ENCODE results near the gene ENPP7. TPM values are rescaled to one million over a fixed set of nuclear protein-coding genes. Genes with fewer than 3 reads are reported as not detected.

The ENPP7 gene
- total RNA-seq, 1 experiment from 2014 or later = not detected

GRCh38 chr17:79721993-79722671 lies 8.6 kb upstream of the ENPP7 start:
- ATAC-seq = peak; percentile 93
- no peak for DNase-seq (ENCODE audit: low read depth, low spot score)
- no peak overlapping the region for H2AFZ ChIP-seq (ENCODE audit: low read depth, low read length, poor library complexity, severe bottlenecking)
- POLR2A ChIA-PET = no interaction called here
- no TSS peak for BruUV-seq (replicated peaks)
- no peaks in the 10 kb centered on the region for H3K9me2 ChIP-seq (ENCODE audit: insufficient read depth)
- no peak overlapping the region for H3K27ac ChIP-seq (ENCODE audit: low read depth, low read length)
- RAD21 ChIA-PET (ENCODE audit: low non-redundant PET in 1 of 2, low total read pairs in 2 of 2, uncharacterized antibody in 2 of 2, unreplicated experiment in 2 of 2) = no interaction called here
- no peaks in the 10 kb centered on the region for H3K9me3 ChIP-seq (ENCODE audit: control insufficient read depth in 1 of 2, insufficient read depth in 1 of 2, low read depth in 1 of 2, low read length in 2 of 2)
- no peaks in the 10 kb centered on the region for H3K79me2 ChIP-seq (ENCODE audit: insufficient read depth, low read length)
- no peaks in the 10 kb centered on the region for H3K36me3 ChIP-seq (ENCODE audit: control insufficient read depth in 1 of 2, insufficient read depth in 2 of 2, low read length in 2 of 2)
- no peak overlapping the region for H3K9ac ChIP-seq (ENCODE audit: low read length)
- H3K27me3 ChIP-seq (ENCODE audit: insufficient read depth, low read length) = no peaks in the 10 kb centered on the region
- no peak overlapping the region for H3K4me3 ChIP-seq (replicated peaks in 1 of 2; ENCODE audit: low read depth in 1 of 2, low read length in 2 of 2)
- no peaks in the 10 kb centered on the region for H3K4me1 ChIP-seq (ENCODE audit: control insufficient read depth in 1 of 2, insufficient read depth in 2 of 2, low read length in 2 of 2)
- intact Hi-C loops (cut with micrococcal nuclease) = no loop called here
- TF ChIP-seq RAD21 (IDR thresholded peaks at IDR 0.05; ENCODE audit: low read depth) (peak; percentile 69), CTCF (IDR thresholded peaks at IDR 0.05 in 2 of 3, conservative IDR thresholded peaks at IDR 0.05 in 1 of 3; ENCODE audit: borderline replicate concordance in 1 of 3, insufficient read depth in 1 of 3, low read depth in 2 of 3, low read length in 2 of 3) (peak; percentile 39 to 59 (median 55); a peak in 5 of 6 replicates), ATF3 (IDR thresholded peaks at IDR 0.05) (no peak)
- no peaks in the 10 kb centered on the region for H4K20me1 ChIP-seq (ENCODE audit: insufficient read depth)
- CTCF ChIA-PET = interaction anchor here (0.7 to 1.1 kb wide), 3 partner anchors 8 to 194 kb away, joined by 3 read pairs; no protein-coding TSS in a partner anchor
- no peak overlapping the region for H3K4me2 ChIP-seq (ENCODE audit: low read length)

GRCh38 chr17:79722787-79723186 lies 8.0 kb upstream of the ENPP7 start:
- Histone ChIP-seq H3K9ac (ENCODE audit: low read length) (no peak overlapping the region), H3K27me3 (ENCODE audit: insufficient read depth, low read length) (no peaks in the 10 kb centered on the region), H3K4me1 (ENCODE audit: control insufficient read depth in 1 of 2, insufficient read depth in 2 of 2, low read length in 2 of 2) (no peaks in the 10 kb centered on the region), H3K4me2 (ENCODE audit: low read length) (no peak overlapping the region), H3K79me2 (ENCODE audit: insufficient read depth, low read length) (no peaks in the 10 kb centered on the region), H3K4me3 (replicated peaks in 1 of 2; ENCODE audit: low read depth in 1 of 2, low read length in 2 of 2) (no peak overlapping the region), H3K36me3 (ENCODE audit: control insufficient read depth in 1 of 2, insufficient read depth in 2 of 2, low read length in 2 of 2) (no peaks in the 10 kb centered on the region), H4K20me1 (ENCODE audit: insufficient read depth) (no peaks in the 10 kb centered on the region), H3K9me2 (ENCODE audit: insufficient read depth) (no peaks in the 10 kb centered on the region), H3K27ac (ENCODE audit: low read depth, low read length) (no peak overlapping the region), H3K9me3 (ENCODE audit: control insufficient read depth in 1 of 2, insufficient read depth in 1 of 2, low read depth in 1 of 2, low read length in 2 of 2) (no peaks in the 10 kb centered on the region), H2AFZ (ENCODE audit: low read depth, low read length, poor library complexity, severe bottlenecking) (no peak overlapping the region)
- ChIA-PET CTCF (interaction anchor here (0.7 to 1.1 kb wide), 3 partner anchors 9 to 193 kb away, joined by 3 read pairs; no protein-coding TSS in a partner anchor), RAD21 (ENCODE audit: low non-redundant PET in 1 of 2, low total read pairs in 2 of 2, uncharacterized antibody in 2 of 2, unreplicated experiment in 2 of 2) (no interaction called here), POLR2A (no interaction called here)
- BruUV-seq (replicated peaks) = no TSS peak
- DNase-seq (ENCODE audit: low read depth, low spot score) (no peak), ATAC-seq (no peak)
- intact Hi-C loops (cut with micrococcal nuclease) = no loop called here
- no peak for TF ChIP-seq ZNF274 (IDR thresholded peaks at IDR 0.05; ENCODE audit: low read depth, low read length)
- no peak for TF ChIP-seq CEBPB (IDR thresholded peaks at IDR 0.05; ENCODE audit: low read depth)
- no peak for TF ChIP-seq JUND (IDR thresholded peaks at IDR 0.05)
- TF ChIP-seq POLR2AphosphoS5 (IDR thresholded peaks at IDR 0.05; ENCODE audit: low read depth, low read length) = no peak
- TF ChIP-seq MAX (IDR thresholded peaks at IDR 0.05) = no peak
- TF ChIP-seq ZFX (IDR thresholded peaks at IDR 0.05) = no peak
- TF ChIP-seq CTCF (IDR thresholded peaks at IDR 0.05 in 2 of 3, conservative IDR thresholded peaks at IDR 0.05 in 1 of 3; ENCODE audit: borderline replicate concordance in 1 of 3, insufficient read depth in 1 of 3, low read depth in 2 of 3, low read length in 2 of 3) = no peak
- no peak for TF ChIP-seq ELF1 (IDR thresholded peaks at IDR 0.05; ENCODE audit: borderline replicate concordance, low read depth)
- no peak for TF ChIP-seq ZBTB33 (IDR thresholded peaks at IDR 0.05; ENCODE audit: extremely low read depth, insufficient replicate concordance, low read length)
- TF ChIP-seq POLR2A (IDR thresholded peaks at IDR 0.05; ENCODE audit: borderline replicate concordance, extremely low read depth, insufficient read depth, insufficient read length) = no peak
- TF ChIP-seq EGR1 (IDR thresholded peaks at IDR 0.05; ENCODE audit: low read depth) = no peak
